CD4-positive, CD25-positive, alpha-beta regulatory T cell (primary cell): ENCODE measurements around the gene AMZ1. TPM values are rescaled to one million over a fixed set of nuclear protein-coding genes. Genes with fewer than 3 reads are reported as not detected.

Experiments
- ATAC-seq, 2 donors: fragments of 150-1000 bp; cut with Tn5 transposase; one replicate each; pipeline ENCODE4 v1.10.0; 2021; ENCODE audit warnings: low read depth in 2 of 2, moderate number of reproducible peaks in 2 of 2, moderate library complexity in 1 of 2
- DNase-seq, 3 donors: peaks; one replicate each; pipeline versions ENCODE4 v3.0.0 to v3.0.0-alpha.2; 2012 to 2022; ENCODE audit warnings: mixed read lengths in 1 of 3
- H3K27ac ChIP-seq: one replicate; pipeline ENCODE4 v1.7.0; 2013; ENCODE audit warnings: mild to moderate bottlenecking, low read length; ENCODE audit not compliant: insufficient read depth, poor library complexity, severe bottlenecking
- H3K27me3 ChIP-seq: one replicate; pipeline ENCODE4 v1.7.0; 2013; ENCODE audit warnings: low read length; ENCODE audit not compliant: control insufficient read depth, insufficient read depth
- H3K36me3 ChIP-seq: one replicate; pipeline ENCODE4 v1.7.0; 2013; ENCODE audit warnings: mild to moderate bottlenecking, low read length, moderate library complexity; ENCODE audit not compliant: control insufficient read depth, insufficient read depth
- H3K4me1 ChIP-seq: 2 replicates; pipeline ENCODE4 v1.7.0; 2013; ENCODE audit warnings: mild to moderate bottlenecking, low read length; ENCODE audit not compliant: insufficient read depth, control insufficient read depth, poor library complexity, severe bottlenecking
- H3K4me3 ChIP-seq: one replicate; pipeline ENCODE4 v1.7.0; 2013; ENCODE audit warnings: low read depth, mild to moderate bottlenecking, low read length, moderate library complexity
- H3K9me3 ChIP-seq, 2 experiments: 1 replicate in 1 of 2; 2 replicates in 1 of 2; pipeline ENCODE4 v1.7.0; 2013; ENCODE audit warnings: low read length in 2 of 2, mild to moderate bottlenecking in 1 of 2, moderate library complexity in 1 of 2; ENCODE audit not compliant: control insufficient read depth in 2 of 2
- H3K27ac Mint-ChIP-seq, 3 donors: one replicate each; pipeline ENCODE4 v1.8.0; 2020 to 2022; ENCODE audit warnings: mild to moderate bottlenecking in 3 of 3, mixed read lengths in 3 of 3, moderate library complexity in 2 of 3
- H3K27me3 Mint-ChIP-seq: one replicate; pipeline ENCODE4 v1.8.0; 2022; ENCODE audit warnings: mild to moderate bottlenecking, mixed read lengths
- H3K36me3 Mint-ChIP-seq: one replicate; pipeline ENCODE4 v1.8.0; 2020; ENCODE audit warnings: mixed read lengths
- H3K4me1 Mint-ChIP-seq, 4 donors: one replicate each; pipeline ENCODE4 v1.8.0; 2020 to 2022; ENCODE audit warnings: mixed read lengths in 4 of 4, mild to moderate bottlenecking in 1 of 4
- H3K4me3 Mint-ChIP-seq, 4 donors: one replicate each; pipeline ENCODE4 v1.8.0; 2020 to 2022; ENCODE audit warnings: mild to moderate bottlenecking in 4 of 4, mixed read lengths in 4 of 4, moderate library complexity in 3 of 4
- H3K9me3 Mint-ChIP-seq, 7 donors: one replicate each; pipeline ENCODE4 v1.8.0; 2020 to 2022; ENCODE audit warnings: mixed read lengths in 7 of 7, mild to moderate bottlenecking in 3 of 7, moderate library complexity in 2 of 7
- polyA plus RNA-seq, 4 donors: library from polyadenylated mRNA; unstranded; fragments of 300-500 nt; fragmentation: Illumina TruSeq; gene quantifications; one replicate each; pipeline ENCODE4 v1.2.3, GENCODE V29; 2021
- total RNA-seq: library from RNA; stranded (reverse); gene quantifications from one replicate; pipeline ENCODE4 v1.2.3, GENCODE V29; 2022

Gene AMZ1
- total and polyA plus RNA-seq, 5 donors from 2014 or later = 0.43 to 1.8 (median 0.64) TPM

- ATAC-seq = no peak
- Mint-ChIP-seq H3K9me3 (no peaks in the 10 kb centered on the region), H3K27ac (no peak overlapping the region), H3K27me3 (no peaks in the 10 kb centered on the region), H3K36me3 (peaks cover 34% of the 10 kb centered on the region), H3K4me1 (peaks cover 25 to 34% (median 30%) of the 10 kb centered on the region in 4 donors), H3K4me3 (no peak overlapping the region)
- DNase-seq = no peak
- Histone ChIP-seq H3K4me3 (no peak overlapping the region), H3K36me3 (no peaks in the 10 kb centered on the region), H3K9me3 (no peaks in the 10 kb centered on the region), H3K4me1 (peaks cover 24% of the 10 kb centered on the region), H3K27me3 (no peaks in the 10 kb centered on the region), H3K27ac (no peak overlapping the region)
Measured at GRCh38 chr7:2754912-2755311, 66.9 kb downstream of the AMZ1 start.

DNA sequence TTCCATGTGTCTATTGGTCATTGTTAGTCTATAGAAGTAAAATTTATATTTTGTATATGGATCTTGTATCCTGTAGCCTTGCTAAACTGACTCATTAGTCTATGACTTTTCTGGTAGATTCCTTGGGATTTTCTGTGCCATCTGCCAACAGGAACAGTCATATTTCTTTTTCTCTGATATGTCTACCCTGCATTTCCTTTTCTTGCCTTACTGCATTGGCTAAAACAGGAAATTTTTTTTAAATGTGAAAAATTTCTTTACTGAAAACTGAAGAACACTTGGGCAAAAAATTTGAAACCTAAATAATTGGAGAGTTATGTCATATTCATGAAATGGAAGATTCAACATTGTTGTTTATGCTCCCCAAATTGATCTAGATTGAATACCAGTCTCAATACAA, 67.5 kb downstream of the AMZ1 start:
- DNase-seq (no peak), ATAC-seq (no peak)
- Mint-ChIP-seq H3K4me1 (peaks cover 27 to 38% (median 31%) of the 10 kb centered on the region in 4 donors), H3K27ac (peak overlapping the region in 1 of 3 donors; percentile 73), H3K36me3 (peaks cover 33% of the 10 kb centered on the region), H3K27me3 (no peaks in the 10 kb centered on the region), H3K9me3 (no peaks in the 10 kb centered on the region), H3K4me3 (no peak overlapping the region)
- Histone ChIP-seq H3K27ac (no peak overlapping the region), H3K27me3 (no peaks in the 10 kb centered on the region), H3K36me3 (no peaks in the 10 kb centered on the region), H3K4me3 (no peak overlapping the region), H3K9me3 (no peaks in the 10 kb centered on the region), H3K4me1 (peaks cover 27% of the 10 kb centered on the region)

DNA sequence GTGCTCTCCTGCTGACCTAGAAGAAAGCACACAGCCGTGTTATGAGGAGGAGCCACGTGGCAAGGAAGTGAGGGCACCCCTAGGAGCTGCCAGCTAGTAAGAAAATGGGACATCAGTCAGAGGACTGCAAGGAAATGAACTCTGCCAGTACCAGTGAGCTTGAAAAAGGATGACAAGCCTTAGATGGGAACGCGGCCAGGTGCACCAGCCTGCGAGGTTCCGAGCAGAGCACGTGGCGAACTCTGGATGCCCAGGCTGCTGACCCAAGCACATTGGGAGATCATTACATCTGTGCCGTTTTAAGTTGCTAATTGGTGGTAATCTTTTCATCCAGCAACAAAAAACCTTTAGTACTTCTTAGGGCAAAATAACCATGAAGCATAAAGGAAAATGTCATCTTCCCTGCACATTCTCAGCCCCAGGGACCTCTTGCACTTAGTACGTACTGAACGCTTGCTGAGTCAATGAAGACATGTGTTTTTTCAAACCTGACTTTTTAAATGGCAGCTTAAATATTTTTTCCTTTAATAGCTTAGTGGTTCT, 69.4 kb downstream of the AMZ1 start:
- DNase-seq = peak in 1 of 3 donors; percentile 8
- H3K27me3 ChIP-seq = no peaks in the 10 kb centered on the region
- H3K4me1 Mint-ChIP-seq = peaks cover 28 to 39% (median 30%) of the 10 kb centered on the region in 4 donors
- H3K4me1 ChIP-seq = peaks cover 27% of the 10 kb centered on the region
- peak overlapping the region; percentile 27 for H3K4me3 ChIP-seq
- peak overlapping the region in 2 of 3 donors; percentile 78 to 89 for H3K27ac Mint-ChIP-seq
- H3K27me3 Mint-ChIP-seq = no peaks in the 10 kb centered on the region
- peaks cover 2% of the 10 kb centered on the region for H3K36me3 ChIP-seq
- peaks cover 30% of the 10 kb centered on the region for H3K36me3 Mint-ChIP-seq
- H3K27ac ChIP-seq = peak overlapping the region; percentile 67
- peak in 1 of 2 donors; percentile 3 for ATAC-seq
- no peak overlapping the region for H3K4me3 Mint-ChIP-seq
- H3K9me3 Mint-ChIP-seq = no peaks in the 10 kb centered on the region
- H3K9me3 ChIP-seq = no peaks in the 10 kb centered on the region

DNA sequence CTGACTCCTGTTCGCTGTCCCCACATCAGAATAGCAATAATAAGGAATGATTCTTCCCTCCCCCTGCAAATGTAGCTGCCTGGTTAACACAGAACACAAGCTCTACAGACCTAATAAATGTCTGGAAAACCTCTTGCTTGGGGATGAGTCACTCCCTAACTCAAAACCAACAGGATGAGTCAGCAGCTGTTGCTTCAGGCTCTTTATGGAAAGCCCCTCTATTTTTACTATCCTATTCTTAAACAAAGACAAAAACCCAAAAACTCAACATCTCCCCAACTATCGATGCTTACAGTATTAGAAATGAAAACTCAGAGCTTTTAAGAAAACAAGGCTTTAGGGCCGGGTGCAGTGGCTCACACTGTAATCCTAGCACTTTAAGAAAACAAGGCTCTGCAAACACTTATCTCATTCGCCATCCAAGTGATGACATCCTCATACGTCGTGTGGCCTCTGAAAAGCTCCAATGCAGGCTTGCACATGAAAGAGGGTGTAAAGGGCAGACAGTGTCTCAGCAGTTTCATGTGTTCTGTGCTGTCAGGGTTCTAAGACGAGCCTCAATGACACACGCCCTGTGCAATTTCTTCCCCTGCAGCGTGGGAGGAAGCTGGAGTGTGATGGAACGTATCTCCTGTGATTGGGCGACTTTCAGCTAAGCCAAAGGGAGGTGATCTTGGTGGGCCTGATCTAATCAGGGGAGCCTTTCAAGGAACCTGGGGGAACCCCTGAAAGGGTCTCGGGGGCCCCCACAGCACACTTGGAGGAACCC, 70.1 kb downstream of the AMZ1 start:
- Mint-ChIP-seq H3K9me3 (no peaks in the 10 kb centered on the region), H3K36me3 (peaks cover 30% of the 10 kb centered on the region), H3K4me3 (peak overlapping the region in 3 of 4 donors; percentile 20 to 55 (median 46)), H3K27me3 (no peaks in the 10 kb centered on the region), H3K27ac (peak overlapping the region; percentile 54 to 89 (median 78)), H3K4me1 (peaks cover 25 to 39% (median 27%) of the 10 kb centered on the region in 4 donors)
- Histone ChIP-seq H3K36me3 (peaks cover 2% of the 10 kb centered on the region), H3K27ac (peak overlapping the region; percentile 67), H3K4me3 (peak overlapping the region; percentile 27), H3K27me3 (no peaks in the 10 kb centered on the region), H3K9me3 (no peaks in the 10 kb centered on the region), H3K4me1 (peaks cover 27% of the 10 kb centered on the region)
- DNase-seq = peak; percentile 11 to 89 (median 50)
- peak; percentile 83 to 88 for ATAC-seq

DNA sequence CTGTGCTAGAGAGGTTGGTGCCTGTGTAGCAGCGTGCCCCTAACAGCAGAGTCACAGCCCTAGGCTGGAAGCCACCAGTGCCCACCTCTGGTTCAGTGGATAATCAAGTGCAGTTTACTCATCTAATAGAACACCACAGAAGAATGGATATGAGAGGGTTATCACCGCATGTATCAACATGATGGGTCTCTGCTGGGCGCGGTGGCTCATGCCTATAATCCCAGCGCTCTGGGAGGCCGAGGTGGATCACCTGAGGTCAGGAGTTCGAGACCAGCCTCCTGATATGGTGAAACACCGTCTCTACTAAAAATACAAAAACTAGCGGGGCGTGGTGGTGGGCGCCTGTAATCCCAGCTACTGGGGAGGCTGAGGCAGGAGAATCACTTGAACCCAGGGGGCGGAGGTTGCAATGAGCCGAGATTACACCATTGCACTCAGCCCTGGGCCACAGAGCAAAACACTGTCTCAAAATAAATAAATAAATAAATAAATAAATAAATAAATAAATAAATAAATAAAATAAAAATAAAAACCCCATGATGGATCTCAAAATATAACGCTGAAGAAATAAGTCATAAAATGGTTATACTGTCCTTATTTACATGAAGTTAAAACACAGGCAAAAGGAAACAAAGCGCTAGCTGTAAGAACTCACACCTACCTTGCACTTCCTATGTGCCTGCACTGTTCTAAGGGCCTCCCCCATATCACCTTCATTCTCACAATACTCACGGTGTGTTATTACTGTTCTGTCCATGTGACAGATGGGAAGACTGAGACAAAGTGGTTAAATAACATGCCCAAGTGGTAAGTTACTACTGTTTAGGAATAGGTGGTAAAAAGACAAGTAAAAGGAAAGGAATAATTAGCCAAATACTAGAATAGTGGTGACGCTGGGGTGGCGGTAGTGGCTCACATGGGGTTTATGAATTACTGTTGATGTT, 70.9 kb downstream of the AMZ1 start:
- no peaks in the 10 kb centered on the region for H3K9me3 Mint-ChIP-seq
- DNase-seq (peak in 1 of 3 donors; percentile 21), ATAC-seq (no peak)
- H3K4me3 Mint-ChIP-seq = peak overlapping the region in 3 of 4 donors; percentile 20 to 60 (median 55)
- peaks cover 2% of the 10 kb centered on the region for H3K36me3 ChIP-seq
- H3K4me1 Mint-ChIP-seq = peaks cover 25 to 39% (median 27%) of the 10 kb centered on the region in 4 donors
- H3K27me3 ChIP-seq = no peaks in the 10 kb centered on the region
- H3K27ac ChIP-seq = peak overlapping the region; percentile 67
- no peaks in the 10 kb centered on the region for H3K9me3 ChIP-seq
- peak overlapping the region; percentile 27 for H3K4me3 ChIP-seq
- peaks cover 27% of the 10 kb centered on the region for H3K4me1 ChIP-seq
- H3K36me3 Mint-ChIP-seq = peaks cover 30% of the 10 kb centered on the region
- H3K27me3 Mint-ChIP-seq = no peaks in the 10 kb centered on the region
- H3K27ac Mint-ChIP-seq = peak overlapping the region; percentile 78 to 93 (median 89)

DNA sequence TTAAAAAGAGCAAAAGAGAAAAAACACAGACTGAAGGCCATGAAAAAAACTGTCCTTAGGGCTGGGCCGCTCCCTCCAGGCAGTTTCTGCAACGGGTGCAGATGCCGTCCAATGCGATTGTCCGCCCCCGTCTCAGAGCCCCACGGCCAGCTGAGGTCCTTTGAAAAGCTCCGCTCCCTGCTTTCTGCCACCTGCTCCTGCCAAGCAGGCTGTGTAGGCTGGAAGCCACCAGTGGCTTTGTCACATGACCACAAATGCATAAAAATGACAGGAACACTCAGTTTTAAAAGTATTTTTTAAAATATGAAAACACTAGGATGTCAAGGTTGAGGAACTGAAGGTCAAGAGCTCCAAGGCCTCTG, 71.7 kb downstream of the AMZ1 start:
- Histone ChIP-seq H3K27me3 (no peaks in the 10 kb centered on the region), H3K9me3 (no peaks in the 10 kb centered on the region), H3K27ac (no peak overlapping the region), H3K4me3 (no peak overlapping the region), H3K4me1 (peaks cover 27% of the 10 kb centered on the region), H3K36me3 (peaks cover 5% of the 10 kb centered on the region)
- DNase-seq (no peak), ATAC-seq (no peak)
- no peaks in the 10 kb centered on the region for H3K27me3 Mint-ChIP-seq
- peaks cover 30% of the 10 kb centered on the region for H3K36me3 Mint-ChIP-seq
- H3K27ac Mint-ChIP-seq = peak overlapping the region in 2 of 3 donors; percentile 78 to 93
- no peaks in the 10 kb centered on the region for H3K9me3 Mint-ChIP-seq
- no peak overlapping the region for H3K4me3 Mint-ChIP-seq
- H3K4me1 Mint-ChIP-seq = peaks cover 23 to 39% (median 27%) of the 10 kb centered on the region in 4 donors

- Mint-ChIP-seq H3K4me3 (peak overlapping the region in 1 of 4 donors; percentile 66), H3K27me3 (no peaks in the 10 kb centered on the region)
Measured at GRCh38 chr7:2760098-2760889, 72.3 kb downstream of the AMZ1 start.

More at GRCh38 chr7:2760098-2760889, 72.3 kb downstream of the AMZ1 start:
- H3K9me3 Mint-ChIP-seq = no peaks in the 10 kb centered on the region
- peak overlapping the region in 2 of 3 donors; percentile 65 to 78 for H3K27ac Mint-ChIP-seq
- H3K4me1 Mint-ChIP-seq = peaks cover 23 to 39% (median 27%) of the 10 kb centered on the region in 4 donors
- DNase-seq (peak in 1 of 3 donors; percentile 20), ATAC-seq (no peak)
- H3K36me3 Mint-ChIP-seq = peaks cover 25% of the 10 kb centered on the region
- Histone ChIP-seq H3K27ac (no peak overlapping the region), H3K36me3 (peaks cover 5% of the 10 kb centered on the region), H3K4me1 (peaks cover 27% of the 10 kb centered on the region), H3K4me3 (no peak overlapping the region), H3K9me3 (no peaks in the 10 kb centered on the region), H3K27me3 (no peaks in the 10 kb centered on the region)
